Germinal center (tissue), 1 donor: ENCODE results near the gene BUB1.
"Not testable (repeated sequence)": the region's sequence is repeated elsewhere in the genome, so short reads cannot be mapped to it uniquely, and the experiment has no call there.

Experiments used
- DNase-seq: peaks from one replicate; pipeline ENCODE4 v3.0.0; 2012; ENCODE audit warnings: mixed read lengths, low spot score

BUB1 gene

DNA sequence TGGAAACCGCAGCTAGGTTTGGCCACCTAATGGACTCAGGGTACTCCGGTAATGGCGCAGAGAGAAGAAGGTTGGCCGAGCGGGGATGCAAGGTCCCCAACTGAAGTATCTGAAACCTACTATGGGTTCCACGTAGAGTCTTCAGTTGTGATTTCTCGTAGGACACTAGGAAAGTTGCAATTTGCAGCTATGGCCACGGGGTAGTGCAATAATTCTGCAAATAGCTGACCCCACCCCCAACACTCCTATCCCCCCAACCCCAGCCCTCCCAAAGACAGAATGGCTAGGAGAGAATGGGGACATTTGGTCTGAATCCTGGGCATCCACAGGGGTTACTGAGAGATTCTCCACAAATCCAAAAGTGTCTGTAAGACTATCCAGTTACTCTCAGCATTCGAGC is 75.7 kb downstream of the BUB1 start:
- DNase-seq: not testable (repeated sequence)

DNA sequence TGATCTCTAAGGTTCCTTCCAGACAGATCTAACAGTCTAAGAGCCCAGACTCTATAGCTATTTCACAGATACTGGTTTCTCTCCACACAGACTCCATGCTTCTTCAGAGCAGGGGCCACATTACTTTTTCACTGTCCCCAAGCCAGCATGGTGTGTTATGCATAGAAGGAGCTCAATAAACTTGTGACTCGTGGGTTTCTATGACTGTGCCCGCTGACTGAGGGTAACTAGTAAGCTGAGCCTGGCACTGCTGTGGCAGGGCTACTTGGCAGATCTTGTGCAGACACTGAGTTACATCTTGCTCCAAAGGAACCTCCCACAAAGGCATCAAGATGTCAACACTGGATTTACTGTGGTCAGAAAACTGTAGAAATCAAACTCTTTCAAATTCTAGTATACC is 85.9 kb downstream of the BUB1 start:
- not testable (repeated sequence) for DNase-seq

DNA sequence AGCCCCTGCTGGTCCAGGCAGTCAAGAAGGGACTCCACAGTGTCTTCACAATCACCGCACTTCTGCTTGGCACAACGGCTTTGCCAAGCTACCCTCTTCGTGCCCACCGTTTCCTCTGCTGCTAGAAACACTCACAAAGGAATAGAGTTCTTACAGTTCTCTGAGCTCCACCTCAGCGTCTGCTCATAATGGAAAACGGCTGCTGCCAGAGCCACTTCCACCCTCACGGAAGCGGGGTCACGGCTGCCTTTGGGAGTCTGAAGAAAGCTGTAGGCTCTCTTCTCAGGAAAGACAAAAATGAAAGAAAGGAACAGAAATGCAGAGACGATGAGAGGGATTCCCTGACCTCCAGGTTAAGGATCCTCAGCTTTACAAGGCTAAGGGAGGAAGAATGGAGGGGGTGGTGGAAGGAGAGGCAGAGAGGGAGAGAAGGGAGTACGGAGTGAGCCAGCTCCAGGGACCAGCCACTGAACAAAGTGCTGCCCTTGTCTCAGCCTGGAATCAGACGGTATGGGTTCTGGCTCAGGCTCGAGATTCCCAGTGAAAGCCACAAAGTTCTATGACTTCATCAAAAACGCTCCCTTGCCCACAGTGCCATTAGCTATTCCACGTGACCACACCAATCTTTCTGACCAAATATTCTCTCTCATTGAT is 88.1 kb downstream of the BUB1 start:
- DNase-seq: not testable (repeated sequence)

GRCh38 chr2:110588520-110588919 is 89.3 kb downstream of the BUB1 start:
- not testable (repeated sequence) for DNase-seq
